ENCODE measurements around the gene ADORA2A.

Gene ADORA2A

DNA sequence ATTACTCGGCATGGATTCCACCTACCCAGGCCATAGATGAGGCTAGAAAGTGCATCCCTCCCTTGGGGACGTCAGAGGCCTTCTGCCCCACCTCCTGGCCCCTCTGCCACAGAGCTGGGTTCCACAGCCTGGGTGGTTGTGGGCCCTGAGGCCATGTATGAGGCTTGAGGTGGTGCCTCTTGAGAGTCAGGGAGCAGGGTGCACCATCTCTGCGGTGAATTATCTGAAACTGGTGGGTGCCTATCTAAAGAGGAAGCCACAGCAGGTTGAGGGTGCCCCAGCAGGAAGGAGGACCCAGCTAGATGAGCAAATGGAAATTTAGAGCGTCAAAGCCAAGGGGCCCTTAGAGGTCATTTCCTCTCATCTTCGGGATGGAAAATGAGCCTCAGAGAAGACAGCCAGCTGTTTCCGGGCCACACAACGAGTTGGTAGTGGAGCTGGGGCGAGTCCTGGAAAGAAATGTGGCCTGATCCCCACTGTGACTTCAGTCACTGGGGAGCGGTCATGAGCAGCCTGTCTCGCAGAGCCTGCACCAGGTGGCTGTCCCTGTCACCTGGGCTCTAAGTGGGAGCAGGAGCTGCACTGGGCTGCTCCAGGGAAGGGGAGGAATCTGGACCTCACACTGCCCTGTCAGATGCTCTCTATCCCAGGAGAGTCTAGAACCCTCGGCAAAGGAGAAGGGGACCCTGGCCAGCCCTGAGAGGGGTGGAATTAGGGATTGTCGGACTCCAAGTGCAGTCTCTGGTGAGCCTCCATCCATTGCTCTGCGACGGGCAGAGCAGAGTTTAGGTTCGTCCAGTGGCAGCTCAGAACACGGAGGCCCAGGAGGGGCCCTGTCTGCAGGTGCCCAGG is 7.3 kb downstream of the ADORA2A start:
- TF ChIP-seq, protein P1, sequence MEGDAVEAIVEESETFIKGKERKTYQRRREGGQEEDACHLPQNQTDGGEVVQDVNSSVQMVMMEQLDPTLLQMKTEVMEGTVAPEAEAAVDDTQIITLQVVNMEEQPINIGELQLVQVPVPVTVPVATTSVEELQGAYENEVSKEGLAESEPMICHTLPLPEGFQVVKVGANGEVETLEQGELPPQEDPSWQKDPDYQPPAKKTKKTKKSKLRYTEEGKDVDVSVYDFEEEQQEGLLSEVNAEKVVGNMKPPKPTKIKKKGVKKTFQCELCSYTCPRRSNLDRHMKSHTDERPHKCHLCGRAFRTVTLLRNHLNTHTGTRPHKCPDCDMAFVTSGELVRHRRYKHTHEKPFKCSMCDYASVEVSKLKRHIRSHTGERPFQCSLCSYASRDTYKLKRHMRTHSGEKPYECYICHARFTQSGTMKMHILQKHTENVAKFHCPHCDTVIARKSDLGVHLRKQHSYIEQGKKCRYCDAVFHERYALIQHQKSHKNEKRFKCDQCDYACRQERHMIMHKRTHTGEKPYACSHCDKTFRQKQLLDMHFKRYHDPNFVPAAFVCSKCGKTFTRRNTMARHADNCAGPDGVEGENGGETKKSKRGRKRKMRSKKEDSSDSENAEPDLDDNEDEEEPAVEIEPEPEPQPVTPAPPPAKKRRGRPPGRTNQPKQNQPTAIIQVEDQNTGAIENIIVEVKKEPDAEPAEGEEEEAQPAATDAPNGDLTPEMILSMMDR (IDR thresholded peaks at IDR 0.05; ENCODE audit: insufficient read depth, low read length): no peak
- TF ChIP-seq GABPA (IDR thresholded peaks at IDR 0.05; ENCODE audit: low read depth): peak; percentile 89
- TF ChIP-seq POLR2AphosphoS5 (IDR thresholded peaks at IDR 0.05; ENCODE audit: low read depth): peak; percentile 100
- TF ChIP-seq, protein P2, sequence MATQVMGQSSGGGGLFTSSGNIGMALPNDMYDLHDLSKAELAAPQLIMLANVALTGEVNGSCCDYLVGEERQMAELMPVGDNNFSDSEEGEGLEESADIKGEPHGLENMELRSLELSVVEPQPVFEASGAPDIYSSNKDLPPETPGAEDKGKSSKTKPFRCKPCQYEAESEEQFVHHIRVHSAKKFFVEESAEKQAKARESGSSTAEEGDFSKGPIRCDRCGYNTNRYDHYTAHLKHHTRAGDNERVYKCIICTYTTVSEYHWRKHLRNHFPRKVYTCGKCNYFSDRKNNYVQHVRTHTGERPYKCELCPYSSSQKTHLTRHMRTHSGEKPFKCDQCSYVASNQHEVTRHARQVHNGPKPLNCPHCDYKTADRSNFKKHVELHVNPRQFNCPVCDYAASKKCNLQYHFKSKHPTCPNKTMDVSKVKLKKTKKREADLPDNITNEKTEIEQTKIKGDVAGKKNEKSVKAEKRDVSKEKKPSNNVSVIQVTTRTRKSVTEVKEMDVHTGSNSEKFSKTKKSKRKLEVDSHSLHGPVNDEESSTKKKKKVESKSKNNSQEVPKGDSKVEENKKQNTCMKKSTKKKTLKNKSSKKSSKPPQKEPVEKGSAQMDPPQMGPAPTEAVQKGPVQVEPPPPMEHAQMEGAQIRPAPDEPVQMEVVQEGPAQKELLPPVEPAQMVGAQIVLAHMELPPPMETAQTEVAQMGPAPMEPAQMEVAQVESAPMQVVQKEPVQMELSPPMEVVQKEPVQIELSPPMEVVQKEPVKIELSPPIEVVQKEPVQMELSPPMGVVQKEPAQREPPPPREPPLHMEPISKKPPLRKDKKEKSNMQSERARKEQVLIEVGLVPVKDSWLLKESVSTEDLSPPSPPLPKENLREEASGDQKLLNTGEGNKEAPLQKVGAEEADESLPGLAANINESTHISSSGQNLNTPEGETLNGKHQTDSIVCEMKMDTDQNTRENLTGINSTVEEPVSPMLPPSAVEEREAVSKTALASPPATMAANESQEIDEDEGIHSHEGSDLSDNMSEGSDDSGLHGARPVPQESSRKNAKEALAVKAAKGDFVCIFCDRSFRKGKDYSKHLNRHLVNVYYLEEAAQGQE (IDR thresholded peaks at IDR 0.05; ENCODE audit: insufficient replicate concordance, low read depth): peak; percentile 15
- peak; percentile 92 for TF ChIP-seq SPI1 (IDR thresholded peaks at IDR 0.05; ENCODE audit: borderline replicate concordance, low read depth)
- H3K27me3 ChIP-seq (ENCODE audit: insufficient read depth, poor library complexity, severe bottlenecking): no peaks in the 10 kb centered on the region
- H3K27ac ChIP-seq (replicated peaks): peak overlapping the region; percentile 80
- peak; percentile 72 to 95 for DNase-seq (ENCODE audit: low read depth in 1 of 2, low spot score in 1 of 2)
- no peak overlapping the region for H3K4me3 ChIP-seq (replicated peaks; ENCODE audit: insufficient read depth, low read length)

DNA sequence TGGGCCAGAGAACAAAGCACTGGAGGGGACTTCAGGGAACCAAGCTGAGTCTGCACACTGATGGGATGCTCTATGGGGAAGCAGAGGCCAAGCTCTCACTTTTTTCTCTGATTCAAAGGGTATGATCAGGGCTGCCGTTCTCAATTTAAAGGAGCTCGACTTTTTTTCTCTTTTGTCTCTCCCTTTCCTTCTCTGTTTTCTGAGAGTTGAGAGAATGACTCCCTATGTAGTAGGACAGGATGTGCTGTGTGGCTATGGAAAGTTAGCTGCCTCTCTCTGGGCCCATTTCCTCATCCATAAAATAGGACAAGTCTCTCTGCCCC is 7.9 kb downstream of the ADORA2A start:
- Histone ChIP-seq H3K27ac (replicated peaks) (peak overlapping the region; percentile 80), H3K4me3 (replicated peaks; ENCODE audit: insufficient read depth, low read length) (no peak overlapping the region), H3K27me3 (ENCODE audit: insufficient read depth, poor library complexity, severe bottlenecking) (no peaks in the 10 kb centered on the region)
- TF ChIP-seq SPI1 (IDR thresholded peaks at IDR 0.05; ENCODE audit: borderline replicate concordance, low read depth) (no peak), GABPA (IDR thresholded peaks at IDR 0.05; ENCODE audit: low read depth) (no peak), POLR2AphosphoS5 (IDR thresholded peaks at IDR 0.05; ENCODE audit: low read depth) (no peak)
- TF ChIP-seq, protein P2 (IDR thresholded peaks at IDR 0.05; ENCODE audit: insufficient replicate concordance, low read depth): no peak
- TF ChIP-seq, protein P1 (IDR thresholded peaks at IDR 0.05; ENCODE audit: insufficient read depth, low read length): no peak
- DNase-seq (ENCODE audit: low read depth in 1 of 2, low spot score in 1 of 2): no peak

DNA sequence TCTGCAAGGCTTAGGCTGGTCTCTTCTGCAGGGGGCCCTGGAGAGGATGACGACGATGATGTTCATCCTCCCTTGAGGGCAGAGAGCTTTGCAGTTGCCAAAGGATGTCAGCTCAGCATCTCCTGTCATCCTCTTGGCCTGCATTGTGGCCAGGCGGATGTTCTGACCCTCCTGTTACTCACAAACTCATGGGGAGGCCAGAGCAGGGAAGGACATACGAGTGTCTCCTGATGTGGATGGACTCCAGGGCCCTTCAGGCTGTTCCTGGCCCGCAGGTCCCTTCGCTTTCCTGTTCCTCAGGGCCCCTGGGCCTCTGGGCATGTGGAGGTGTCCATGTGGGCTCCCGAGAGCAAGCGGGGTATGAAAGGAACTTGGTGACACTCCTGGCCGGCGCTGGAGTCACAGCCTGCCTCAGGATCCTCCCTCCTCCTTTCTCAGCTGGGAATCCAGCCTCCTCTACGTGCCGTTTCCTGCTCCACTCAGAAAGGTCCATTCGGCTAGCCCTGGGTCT is 8.5 kb downstream of the ADORA2A start:
- H3K27ac ChIP-seq (replicated peaks): peak overlapping the region; percentile 80
- TF ChIP-seq GABPA (IDR thresholded peaks at IDR 0.05; ENCODE audit: low read depth): no peak
- TF ChIP-seq, protein P1 (IDR thresholded peaks at IDR 0.05; ENCODE audit: insufficient read depth, low read length): no peak
- H3K4me3 ChIP-seq (replicated peaks; ENCODE audit: insufficient read depth, low read length): no peak overlapping the region
- no peaks in the 10 kb centered on the region for H3K27me3 ChIP-seq (ENCODE audit: insufficient read depth, poor library complexity, severe bottlenecking)
- no peak for DNase-seq (ENCODE audit: low read depth in 1 of 2, low spot score in 1 of 2)

Data from HL-60 (cell line).